Neural cell (in vitro differentiated cells): ENCODE results near the gene FRMD4A. TPM values are rescaled to one million over a fixed set of nuclear protein-coding genes. Genes with fewer than 3 reads are reported as not detected.

Experiments
- H2AFZ ChIP-seq: fragments of 200-600, 300-800 bp; sonication (generic), shearing (Covaris generic); 2 replicates; pipeline ENCODE4 v1.6.0; 2014; ENCODE audit warnings: low read depth, mild to moderate bottlenecking, antibody characterized with exemption, low read length, moderate library complexity
- H3F3A ChIP-seq: fragments of 200-600 bp; shearing (Covaris generic); 2 replicates; pipeline ENCODE4 v1.6.1; 2016; ENCODE audit warnings: mild to moderate bottlenecking, moderate library complexity, mixed read lengths, antibody characterized with exemption, low read length; ENCODE audit not compliant: insufficient read depth, poor library complexity, severe bottlenecking
- H3K27ac ChIP-seq: fragments of 200-600, 300-800 bp; sonication (generic), shearing (Covaris generic); 2 replicates; pipeline ENCODE4 v1.5.1; 2014; ENCODE audit warnings: mild to moderate bottlenecking, low read length, moderate library complexity
- H3K27me3 ChIP-seq: fragments of 300-800, 200-600 bp; sonication (generic), shearing (Covaris generic); 2 replicates; pipeline ENCODE4 v1.6.0; 2014; ENCODE audit warnings: mild to moderate bottlenecking, low read depth, low read length, moderate library complexity; ENCODE audit not compliant: insufficient read depth
- H3K36me3 ChIP-seq: fragments of 300-800, 200-600 bp; sonication (generic), shearing (Covaris generic); 2 replicates; pipeline ENCODE4 v1.5.1; 2014; ENCODE audit warnings: mild to moderate bottlenecking, antibody characterized with exemption, low read length, moderate library complexity; ENCODE audit not compliant: insufficient read depth
- H3K4me2 ChIP-seq: fragments of 300-800, 200-600 bp; sonication (generic), shearing (Covaris generic); 2 replicates; pipeline ENCODE4 v1.6.0; 2014; ENCODE audit warnings: mild to moderate bottlenecking, low read length
- H3K4me3 ChIP-seq: fragments of 300-800, 200-600 bp; sonication (generic), shearing (Covaris generic); 2 replicates; pipeline ENCODE4 v1.5.1; 2014; ENCODE audit warnings: mild to moderate bottlenecking, low read length, moderate library complexity
- H3K79me2 ChIP-seq: fragments of 200-600 bp; shearing (Covaris generic); replicated peaks from 2 replicates; pipeline ENCODE4 v1.6.0; 2014; ENCODE audit warnings: mild to moderate bottlenecking, low read length, moderate library complexity; ENCODE audit not compliant: insufficient read depth
- H3K9ac ChIP-seq: fragments of 300-800, 200-600 bp; sonication (generic), shearing (Covaris generic); 2 replicates; pipeline ENCODE4 v1.6.1; 2016; ENCODE audit warnings: mild to moderate bottlenecking, low read length, mixed read lengths
- H3K9me2 ChIP-seq: fragments of 200-600 bp; shearing (Covaris generic); 2 replicates; pipeline ENCODE4 v1.6.1; 2016; ENCODE audit warnings: mild to moderate bottlenecking, low read length, mixed read lengths; ENCODE audit not compliant: insufficient read depth
- H3K9me3 ChIP-seq: fragments of 200-600, 300-800 bp; sonication (generic), shearing (Covaris generic); 2 replicates; pipeline ENCODE4 v1.6.1; 2016; ENCODE audit warnings: mild to moderate bottlenecking, mixed run types, low read length, moderate library complexity, mixed read lengths
- H4K20me1 ChIP-seq: fragments of 200-600 bp; shearing (Covaris generic); 2 replicates; pipeline ENCODE4 v1.6.1; 2016; ENCODE audit warnings: mild to moderate bottlenecking, mixed run types; ENCODE audit not compliant: insufficient read depth
- EP300 ChIP-seq: fragments of 450-650 bp; conservative IDR thresholded peaks from 2 replicates; pipeline ENCODE4 v1.6.1; 2014; ENCODE audit warnings: antibody characterized with exemption, mild to moderate bottlenecking, moderate library complexity; ENCODE audit not compliant: poor library complexity, severe bottlenecking
- EZH2 ChIP-seq: fragments of 200-600, 300-800 bp; shearing (Covaris generic), sonication (generic); IDR thresholded peaks from 2 replicates; pipeline ENCODE4 v1.6.1; 2014; ENCODE audit warnings: antibody characterized with exemption, low read length, borderline replicate concordance, mild to moderate bottlenecking; ENCODE audit not compliant: insufficient read depth, poor library complexity, severe bottlenecking
- MXI1 ChIP-seq: fragments of 450-650 bp; conservative IDR thresholded peaks from 2 replicates; pipeline ENCODE4 v1.6.1; 2014; ENCODE audit warnings: antibody characterized with exemption, mild to moderate bottlenecking; ENCODE audit not compliant: poor library complexity, severe bottlenecking
- POLR2AphosphoS5 ChIP-seq: IDR thresholded peaks from 2 replicates; pipeline ENCODE4 v1.6.1; 2012
- RAD21 ChIP-seq: fragments of 450-650 bp; conservative IDR thresholded peaks from 2 replicates; pipeline ENCODE4 v1.6.1; 2014; ENCODE audit warnings: antibody characterized with exemption, mild to moderate bottlenecking, moderate library complexity
- SMC3 ChIP-seq: fragments of 450-650 bp; conservative IDR thresholded peaks from 2 replicates; pipeline ENCODE4 v1.6.1; 2014; ENCODE audit warnings: antibody characterized with exemption, mild to moderate bottlenecking, moderate library complexity; ENCODE audit not compliant: poor library complexity
- TAF1 ChIP-seq: IDR thresholded peaks from 2 replicates; pipeline ENCODE4 v1.6.1; 2012; ENCODE audit warnings: low read depth
- polyA plus RNA-seq: library from polyadenylated mRNA; depleted of rRNA; stranded (reverse); fragments of >200 nt; gene quantifications from 2 replicates; pipeline ENCODE4 v1.2.3, GENCODE V29; 2014
- TF ChIP-seq, protein P1 (sequence below): fragments of 450-650 bp; IDR thresholded peaks from 2 replicates; pipeline ENCODE4 v1.5.1; 2014; ENCODE audit warnings: antibody characterized with exemption, mild to moderate bottlenecking, moderate library complexity; ENCODE audit not compliant: poor library complexity, severe bottlenecking
- TF ChIP-seq, protein P2 (sequence below): IDR thresholded peaks from 2 replicates; pipeline ENCODE4 v1.6.1; 2012; ENCODE audit warnings: borderline replicate concordance

FRMD4A gene
- polyA plus RNA-seq, 1 donor from 2014 or later, result 36.5 TPM

- Histone ChIP-seq H3K9me2 (no peaks in the 10 kb centered on the region), H3K36me3 (no peaks in the 10 kb centered on the region), H3K4me2 (no peak overlapping the region), H3K27me3 (no peaks in the 10 kb centered on the region), H3K9ac (no peak overlapping the region), H3K79me2 (no peaks in the 10 kb centered on the region), H3K9me3 (no peaks in the 10 kb centered on the region), H4K20me1 (no peaks in the 10 kb centered on the region), H3K4me3 (no peak overlapping the region), H3F3A (no peaks in the 10 kb centered on the region), H3K27ac (no peak overlapping the region), H2AFZ (no peak overlapping the region)
- TF ChIP-seq, protein P1, sequence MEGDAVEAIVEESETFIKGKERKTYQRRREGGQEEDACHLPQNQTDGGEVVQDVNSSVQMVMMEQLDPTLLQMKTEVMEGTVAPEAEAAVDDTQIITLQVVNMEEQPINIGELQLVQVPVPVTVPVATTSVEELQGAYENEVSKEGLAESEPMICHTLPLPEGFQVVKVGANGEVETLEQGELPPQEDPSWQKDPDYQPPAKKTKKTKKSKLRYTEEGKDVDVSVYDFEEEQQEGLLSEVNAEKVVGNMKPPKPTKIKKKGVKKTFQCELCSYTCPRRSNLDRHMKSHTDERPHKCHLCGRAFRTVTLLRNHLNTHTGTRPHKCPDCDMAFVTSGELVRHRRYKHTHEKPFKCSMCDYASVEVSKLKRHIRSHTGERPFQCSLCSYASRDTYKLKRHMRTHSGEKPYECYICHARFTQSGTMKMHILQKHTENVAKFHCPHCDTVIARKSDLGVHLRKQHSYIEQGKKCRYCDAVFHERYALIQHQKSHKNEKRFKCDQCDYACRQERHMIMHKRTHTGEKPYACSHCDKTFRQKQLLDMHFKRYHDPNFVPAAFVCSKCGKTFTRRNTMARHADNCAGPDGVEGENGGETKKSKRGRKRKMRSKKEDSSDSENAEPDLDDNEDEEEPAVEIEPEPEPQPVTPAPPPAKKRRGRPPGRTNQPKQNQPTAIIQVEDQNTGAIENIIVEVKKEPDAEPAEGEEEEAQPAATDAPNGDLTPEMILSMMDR, result no peak
- TF ChIP-seq, protein P2, sequence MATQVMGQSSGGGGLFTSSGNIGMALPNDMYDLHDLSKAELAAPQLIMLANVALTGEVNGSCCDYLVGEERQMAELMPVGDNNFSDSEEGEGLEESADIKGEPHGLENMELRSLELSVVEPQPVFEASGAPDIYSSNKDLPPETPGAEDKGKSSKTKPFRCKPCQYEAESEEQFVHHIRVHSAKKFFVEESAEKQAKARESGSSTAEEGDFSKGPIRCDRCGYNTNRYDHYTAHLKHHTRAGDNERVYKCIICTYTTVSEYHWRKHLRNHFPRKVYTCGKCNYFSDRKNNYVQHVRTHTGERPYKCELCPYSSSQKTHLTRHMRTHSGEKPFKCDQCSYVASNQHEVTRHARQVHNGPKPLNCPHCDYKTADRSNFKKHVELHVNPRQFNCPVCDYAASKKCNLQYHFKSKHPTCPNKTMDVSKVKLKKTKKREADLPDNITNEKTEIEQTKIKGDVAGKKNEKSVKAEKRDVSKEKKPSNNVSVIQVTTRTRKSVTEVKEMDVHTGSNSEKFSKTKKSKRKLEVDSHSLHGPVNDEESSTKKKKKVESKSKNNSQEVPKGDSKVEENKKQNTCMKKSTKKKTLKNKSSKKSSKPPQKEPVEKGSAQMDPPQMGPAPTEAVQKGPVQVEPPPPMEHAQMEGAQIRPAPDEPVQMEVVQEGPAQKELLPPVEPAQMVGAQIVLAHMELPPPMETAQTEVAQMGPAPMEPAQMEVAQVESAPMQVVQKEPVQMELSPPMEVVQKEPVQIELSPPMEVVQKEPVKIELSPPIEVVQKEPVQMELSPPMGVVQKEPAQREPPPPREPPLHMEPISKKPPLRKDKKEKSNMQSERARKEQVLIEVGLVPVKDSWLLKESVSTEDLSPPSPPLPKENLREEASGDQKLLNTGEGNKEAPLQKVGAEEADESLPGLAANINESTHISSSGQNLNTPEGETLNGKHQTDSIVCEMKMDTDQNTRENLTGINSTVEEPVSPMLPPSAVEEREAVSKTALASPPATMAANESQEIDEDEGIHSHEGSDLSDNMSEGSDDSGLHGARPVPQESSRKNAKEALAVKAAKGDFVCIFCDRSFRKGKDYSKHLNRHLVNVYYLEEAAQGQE, result no peak
- no peak for TF ChIP-seq MXI1
- TF ChIP-seq POLR2AphosphoS5, result no peak
- no peak for TF ChIP-seq TAF1
- TF ChIP-seq RAD21, result no peak
- no peak for TF ChIP-seq EZH2
- no peak for TF ChIP-seq EP300
- TF ChIP-seq SMC3, result no peak
Observed at GRCh38 chr10:14040787-14041631, 289.7 kb downstream of the FRMD4A start.

- Histone ChIP-seq H3K9me3 (no peaks in the 10 kb centered on the region), H4K20me1 (no peaks in the 10 kb centered on the region), H3K79me2 (no peaks in the 10 kb centered on the region), H3K27ac (no peak overlapping the region), H3K9me2 (no peaks in the 10 kb centered on the region), H3K36me3 (no peaks in the 10 kb centered on the region), H3K27me3 (no peaks in the 10 kb centered on the region), H3K9ac (no peak overlapping the region), H3F3A (no peaks in the 10 kb centered on the region), H2AFZ (no peak overlapping the region), H3K4me3 (no peak overlapping the region), H3K4me2 (no peak overlapping the region)
- TF ChIP-seq SMC3 (no peak), POLR2AphosphoS5 (no peak), EP300 (no peak), MXI1 (no peak), EZH2 (no peak), RAD21 (no peak), TAF1 (no peak)
- TF ChIP-seq, protein P2, result no peak
- TF ChIP-seq, protein P1, result no peak
Observed at GRCh38 chr10:14039968-14040668, 290.6 kb downstream of the FRMD4A start.
